Left colon (tissue), 2 donors: Measurements from ENCODE around the gene ALMS1. TPM values are rescaled to one million over a fixed set of nuclear protein-coding genes. Genes with fewer than 3 reads are reported as not detected.
"Not testable (repeated sequence)": the region's sequence is repeated elsewhere in the genome, so short reads cannot be mapped to it uniquely, and the experiment has no call there.

ENCODE experiments used
- ATAC-seq: fragments of 200-7000 bp; cut with Tn5 transposase; one replicate; pipeline ENCODE4 v1.9.1; 2020; ENCODE audit warnings: mild to moderate bottlenecking, moderate library complexity
- DNase-seq, 2 donors: peaks; one replicate each; pipeline ENCODE4 v3.0.0-alpha.2; 2020
- intact Hi-C, 2 donors: fragments of 100-400 bp; cut with DNase I in 1 of 2; cut with micrococcal nuclease in 1 of 2; formaldehyde crosslinking; loops; one replicate each; pipeline versions ENCODE4 v1.11.2 to v1.14.0; 2022; cut with DNase I, micrococcal nuclease
- total RNA-seq, 2 donors: library from RNA; stranded (reverse); fragmentation: NEBNext Ultra II Directional; extraction: Animal tissue kit (Norgen Biotek cat#: 25700); gene quantifications; one replicate each; pipeline ENCODE4 v1.2.1, GENCODE V29; 2021
- donor health status: DM: no; HTN: no; CAD: no.
- donor health status: DM: yes; HTN: yes; CAD: no.

ALMS1 gene
- total RNA-seq, 2 donors from 2014 or later = 11.2 to 14.8 TPM

- DNase-seq = no peak
- ATAC-seq = no peak
- intact Hi-C loops = no loop called here
These were observed 1.4 kb downstream of the ALMS1 start for GRCh38 chr2:73386894-73387636.

GRCh38 chr2:73402386-73403103 is 16.9 kb downstream of the ALMS1 start:
- ATAC-seq = no peak
- no peak for DNase-seq

GRCh38 chr2:73403237-73403636 is 17.6 kb downstream of the ALMS1 start:
- no peak for ATAC-seq
- DNase-seq = no peak
- intact Hi-C loops = no loop called here

More at GRCh38 chr2:73402386-73403103, 16.9 kb downstream of the ALMS1 start:
- intact Hi-C loops = no loop called here

GRCh38 chr2:73404409-73404808 is 18.8 kb downstream of the ALMS1 start:
- ATAC-seq (no peak), DNase-seq (no peak)
- intact Hi-C loops = no loop called here

GRCh38 chr2:73406996-73407395 is 21.4 kb downstream of the ALMS1 start:
- no peak for DNase-seq
- no peak for ATAC-seq
- intact Hi-C loops = no loop called here

- intact Hi-C loops = no loop called here
- DNase-seq (no peak), ATAC-seq (no peak)
These were observed 22.6 kb downstream of the ALMS1 start for GRCh38 chr2:73408198-73408597.

GRCh38 chr2:73414696-73415095 is 29.1 kb downstream of the ALMS1 start:
- intact Hi-C loops = no loop called here
- no peak for ATAC-seq

GRCh38 chr2:73415906-73416305 is 30.3 kb downstream of the ALMS1 start:
- ATAC-seq (no peak), DNase-seq (no peak)

More at GRCh38 chr2:73414696-73415095, 29.1 kb downstream of the ALMS1 start:
- no peak for DNase-seq

GRCh38 chr2:73418343-73418742 is 32.7 kb downstream of the ALMS1 start:
- intact Hi-C loops = no loop called here
- peak; percentile 20 to 36 for DNase-seq
- no peak for ATAC-seq

More at GRCh38 chr2:73415906-73416305, 30.3 kb downstream of the ALMS1 start:
- intact Hi-C loops = no loop called here

GRCh38 chr2:73423913-73424312 is 38.3 kb downstream of the ALMS1 start:
- ATAC-seq (no peak), DNase-seq (no peak)
- intact Hi-C loops = no loop called here

GRCh38 chr2:73426176-73426575 is 40.5 kb downstream of the ALMS1 start:
- intact Hi-C loops = no loop called here
- no peak for ATAC-seq
- no peak for DNase-seq

- intact Hi-C loops = no loop called here
- no peak for DNase-seq
- no peak for ATAC-seq
These were observed 50.4 kb downstream of the ALMS1 start for GRCh38 chr2:73436019-73436418.

- intact Hi-C loops = no loop called here
- DNase-seq (no peak), ATAC-seq (no peak)
These were observed 58.6 kb downstream of the ALMS1 start for GRCh38 chr2:73444202-73444601.

GRCh38 chr2:73448856-73449255 is 63.2 kb downstream of the ALMS1 start:
- intact Hi-C loops = no loop called here
- ATAC-seq = no peak
- no peak for DNase-seq

- DNase-seq = no peak
- no peak for ATAC-seq
- intact Hi-C loops = no loop called here
These were observed 63.8 kb downstream of the ALMS1 start for GRCh38 chr2:73449404-73449803.

GRCh38 chr2:73451263-73451972 is 65.8 kb downstream of the ALMS1 start:
- intact Hi-C loops = no loop called here
- ATAC-seq (no peak), DNase-seq (no peak)

GRCh38 chr2:73457982-73458381 is 72.3 kb downstream of the ALMS1 start:
- ATAC-seq (no peak), DNase-seq (no peak)
- intact Hi-C loops = no loop called here

GRCh38 chr2:73462388-73462787 is 76.8 kb downstream of the ALMS1 start:
- ATAC-seq, intact Hi-C loops, DNase-seq: not testable (repeated sequence)

GRCh38 chr2:73468376-73468775 is 82.7 kb downstream of the ALMS1 start:
- intact Hi-C loops = no loop called here

GRCh38 chr2:73483874-73484273 is 98.2 kb downstream of the ALMS1 start:
- DNase-seq, ATAC-seq, intact Hi-C loops: not testable (repeated sequence)

More at GRCh38 chr2:73468376-73468775, 82.7 kb downstream of the ALMS1 start:
- no peak for ATAC-seq
- DNase-seq = no peak
